ENCODE results near the gene SHROOM1. TPM values are rescaled to one million over a fixed set of nuclear protein-coding genes. Genes with fewer than 3 reads are reported as not detected.
A peak's percentile ranks its signal among the peaks of the same experiment; 100 is the strongest.

The SHROOM1 gene
- total and polyA plus RNA-seq, 8 donors, result 5.3 to 264 (median 23.2) TPM

DNA sequence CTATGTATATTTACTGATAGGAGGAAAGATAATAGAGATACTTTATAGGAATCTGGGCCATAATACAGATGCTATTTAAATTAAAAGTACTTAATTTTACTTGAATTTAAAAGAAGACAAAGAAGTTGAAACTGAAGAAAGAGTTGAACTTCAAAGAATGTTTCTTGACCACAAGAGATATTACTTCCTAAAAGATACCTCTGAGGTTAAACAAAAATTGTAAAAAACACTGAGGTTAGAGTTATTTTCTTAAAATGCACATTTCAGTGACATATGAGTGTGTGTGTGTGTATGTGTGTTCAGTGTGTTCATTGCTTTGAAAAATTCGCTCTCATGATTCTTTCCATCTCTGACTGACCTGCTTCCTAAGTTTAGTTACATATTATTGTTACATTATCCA is 49.9 kb downstream of the SHROOM1 start:
- no peak for DNase-seq
- intact Hi-C loops (cut with DNase I; ENCODE audit: low total_unique reads), result no loop called here
- no peaks in the 10 kb centered on the region for H3K9me3 ChIP-seq
- peaks cover 2 to 25% (median 19%) of the 10 kb centered on the region in 4 donors for H3K4me1 ChIP-seq
- TF ChIP-seq EP300 (IDR thresholded peaks at IDR 0.05) (no peak), POLR2AphosphoS5 (IDR thresholded peaks at IDR 0.05) (no peak), POLR2A (IDR thresholded peaks at IDR 0.05) (no peak)
- TF ChIP-seq, protein P1, sequence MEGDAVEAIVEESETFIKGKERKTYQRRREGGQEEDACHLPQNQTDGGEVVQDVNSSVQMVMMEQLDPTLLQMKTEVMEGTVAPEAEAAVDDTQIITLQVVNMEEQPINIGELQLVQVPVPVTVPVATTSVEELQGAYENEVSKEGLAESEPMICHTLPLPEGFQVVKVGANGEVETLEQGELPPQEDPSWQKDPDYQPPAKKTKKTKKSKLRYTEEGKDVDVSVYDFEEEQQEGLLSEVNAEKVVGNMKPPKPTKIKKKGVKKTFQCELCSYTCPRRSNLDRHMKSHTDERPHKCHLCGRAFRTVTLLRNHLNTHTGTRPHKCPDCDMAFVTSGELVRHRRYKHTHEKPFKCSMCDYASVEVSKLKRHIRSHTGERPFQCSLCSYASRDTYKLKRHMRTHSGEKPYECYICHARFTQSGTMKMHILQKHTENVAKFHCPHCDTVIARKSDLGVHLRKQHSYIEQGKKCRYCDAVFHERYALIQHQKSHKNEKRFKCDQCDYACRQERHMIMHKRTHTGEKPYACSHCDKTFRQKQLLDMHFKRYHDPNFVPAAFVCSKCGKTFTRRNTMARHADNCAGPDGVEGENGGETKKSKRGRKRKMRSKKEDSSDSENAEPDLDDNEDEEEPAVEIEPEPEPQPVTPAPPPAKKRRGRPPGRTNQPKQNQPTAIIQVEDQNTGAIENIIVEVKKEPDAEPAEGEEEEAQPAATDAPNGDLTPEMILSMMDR (IDR thresholded peaks at IDR 0.05), result no peak
- H3K36me3 ChIP-seq, result no peaks in the 10 kb centered on the region
- H3K4me3 ChIP-seq, result no peak overlapping the region
- no peak overlapping the region for H3K27ac ChIP-seq
- H3K27me3 ChIP-seq, result no peaks in the 10 kb centered on the region
- WGBS, 5 donors, result 81 to 93% (median 85%) methylated on average over 1 of the region's 1 CpG

DNA sequence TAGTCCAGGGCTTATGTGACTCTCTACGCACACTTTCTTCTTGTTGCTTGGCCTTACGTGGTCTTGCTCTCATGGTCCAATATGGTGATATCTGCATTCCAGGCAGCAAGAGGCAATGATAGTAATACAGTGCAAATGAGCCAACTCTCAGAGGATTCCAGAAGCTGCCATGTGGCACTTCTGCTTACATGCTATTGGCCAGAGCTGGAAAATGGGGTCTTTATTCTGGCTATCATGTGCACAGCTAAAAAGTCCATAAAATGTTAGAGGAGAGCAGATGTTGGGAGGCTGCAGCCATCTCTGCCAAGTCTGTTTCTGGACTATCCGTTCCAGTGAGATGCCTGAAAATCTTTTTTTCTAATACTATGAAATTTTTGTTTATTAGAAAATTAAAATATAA is 50.5 kb downstream of the SHROOM1 start:
- Histone ChIP-seq H3K27ac (no peak overlapping the region), H3K27me3 (no peaks in the 10 kb centered on the region), H3K9me3 (no peaks in the 10 kb centered on the region), H3K4me1 (peaks cover 8 to 31% (median 26%) of the 10 kb centered on the region in 4 donors), H3K36me3 (no peaks in the 10 kb centered on the region), H3K4me3 (no peak overlapping the region)
- WGBS, 5 donors, result 83 to 96% (median 95%) methylated on average over 3 of the region's 3 CpGs
- intact Hi-C loops (cut with DNase I; ENCODE audit: low total_unique reads), result no loop called here
- DNase-seq, result no peak
- TF ChIP-seq EP300 (IDR thresholded peaks at IDR 0.05) (no peak), POLR2AphosphoS5 (IDR thresholded peaks at IDR 0.05) (no peak), POLR2A (IDR thresholded peaks at IDR 0.05) (no peak)
- TF ChIP-seq, protein P1 (IDR thresholded peaks at IDR 0.05), result no peak

DNA sequence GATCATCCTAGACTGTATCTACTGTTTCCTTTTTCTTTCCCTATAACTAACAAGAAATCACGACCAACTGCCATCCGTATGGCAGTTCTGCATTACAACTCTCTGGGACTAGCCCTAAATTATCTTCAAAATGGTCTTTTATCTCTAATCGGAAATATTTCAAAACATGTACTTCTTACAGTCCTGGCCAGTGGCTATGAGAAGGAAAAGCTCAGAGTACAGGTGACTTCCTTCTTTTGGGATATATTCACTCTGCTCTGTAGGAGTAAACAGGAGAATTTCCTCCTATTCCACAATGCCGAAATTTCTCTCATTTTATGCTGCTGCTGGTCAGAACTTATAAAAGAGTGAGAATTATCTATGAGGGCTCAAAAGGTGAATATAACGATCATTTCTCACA is 51.6 kb downstream of the SHROOM1 start:
- TF ChIP-seq POLR2AphosphoS5 (IDR thresholded peaks at IDR 0.05), result no peak
- no peak for TF ChIP-seq POLR2A (IDR thresholded peaks at IDR 0.05)
- Histone ChIP-seq H3K4me3 (no peak overlapping the region), H3K4me1 (peaks cover 11 to 41% (median 35%) of the 10 kb centered on the region in 4 donors), H3K27ac (peak overlapping the region in 1 of 5 donors; percentile 86), H3K36me3 (no peaks in the 10 kb centered on the region), H3K27me3 (no peaks in the 10 kb centered on the region), H3K9me3 (no peaks in the 10 kb centered on the region)
- DNase-seq, result no peak
- intact Hi-C loops (cut with DNase I; ENCODE audit: low total_unique reads), result no loop called here
- 43 to 65% (median 46%) methylated on average over 5 of the region's 5 CpGs for WGBS, 5 donors

DNA sequence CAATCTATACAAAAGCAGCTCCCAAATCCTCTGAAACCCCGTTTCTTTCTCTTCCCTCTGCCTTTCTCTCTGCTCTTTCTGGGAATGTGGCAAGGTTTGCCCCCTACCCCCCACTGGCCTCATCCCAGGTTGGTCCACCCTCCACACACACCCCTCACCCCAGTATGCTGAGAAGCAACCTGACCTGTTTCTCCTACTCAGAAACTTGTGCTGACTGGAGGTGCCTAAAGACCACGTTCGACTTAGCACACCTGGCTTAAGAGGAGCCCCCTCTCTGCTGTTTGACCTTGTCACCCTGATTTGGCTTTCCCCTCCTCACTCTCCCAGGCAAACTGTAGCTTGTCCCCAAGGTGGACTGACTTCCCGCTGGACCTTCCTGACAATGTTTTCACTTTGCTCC is 52.3 kb downstream of the SHROOM1 start:
- 46 to 65% (median 48%) methylated on average over 4 of the region's 4 CpGs for WGBS, 5 donors
- Histone ChIP-seq H3K4me3 (peak overlapping the region; percentile 79 to 88 (median 82)), H3K27ac (peak overlapping the region in 4 of 5 donors; percentile 81 to 88 (median 87))

More for the DNA sequence above, 52.3 kb downstream of the SHROOM1 start:
- TF ChIP-seq, protein P1 (IDR thresholded peaks at IDR 0.05), result no peak
- TF ChIP-seq POLR2A (IDR thresholded peaks at IDR 0.05), result no peak
- TF ChIP-seq EP300 (IDR thresholded peaks at IDR 0.05), result no peak
- TF ChIP-seq POLR2AphosphoS5 (IDR thresholded peaks at IDR 0.05), result no peak
- DNase-seq, result no peak
- Histone ChIP-seq H3K36me3 (no peaks in the 10 kb centered on the region), H3K4me1 (peaks cover 11 to 49% (median 37%) of the 10 kb centered on the region in 4 donors), H3K9me3 (no peaks in the 10 kb centered on the region), H3K27me3 (no peaks in the 10 kb centered on the region)
- intact Hi-C loops (cut with DNase I; ENCODE audit: low total_unique reads), result no loop called here

All from stomach (tissue), 9 donors.